Effector memory CD4-positive, alpha-beta T cell (primary cell): ENCODE measurements around the gene DOK5.

Experiments used
- DNase-seq, 3 donors: peaks; one replicate each; pipeline ENCODE4 v3.0.0-alpha.2; 2020
- H3K27ac ChIP-seq: 2 replicates; pipeline ENCODE4 v1.7.0; 2013; ENCODE audit warnings: mild to moderate bottlenecking, low read length, moderate library complexity; ENCODE audit not compliant: insufficient read depth, poor library complexity, severe bottlenecking
- H3K27me3 ChIP-seq: replicated peaks from 2 replicates; pipeline ENCODE4 v1.7.0; 2013; ENCODE audit warnings: mild to moderate bottlenecking, low read length; ENCODE audit not compliant: insufficient read depth, control insufficient read depth, poor library complexity, severe bottlenecking
- H3K36me3 ChIP-seq: 2 replicates; pipeline ENCODE4 v1.7.0; 2013; ENCODE audit warnings: mild to moderate bottlenecking, low read length, moderate library complexity; ENCODE audit not compliant: control insufficient read depth, insufficient read depth
- H3K4me1 ChIP-seq: 2 replicates; pipeline ENCODE4 v1.7.0; 2013; ENCODE audit warnings: low read length, mild to moderate bottlenecking; ENCODE audit not compliant: control insufficient read depth, insufficient read depth, poor library complexity, severe bottlenecking
- H3K4me3 ChIP-seq: 2 replicates; pipeline ENCODE4 v1.7.0; 2013; ENCODE audit warnings: low read length, low read depth, mild to moderate bottlenecking; ENCODE audit not compliant: insufficient read depth, poor library complexity, severe bottlenecking
- H3K9me3 ChIP-seq: 2 replicates; pipeline ENCODE4 v1.7.0; 2013; ENCODE audit warnings: mild to moderate bottlenecking, low read length, moderate library complexity; ENCODE audit not compliant: control insufficient read depth

Gene DOK5

DNA sequence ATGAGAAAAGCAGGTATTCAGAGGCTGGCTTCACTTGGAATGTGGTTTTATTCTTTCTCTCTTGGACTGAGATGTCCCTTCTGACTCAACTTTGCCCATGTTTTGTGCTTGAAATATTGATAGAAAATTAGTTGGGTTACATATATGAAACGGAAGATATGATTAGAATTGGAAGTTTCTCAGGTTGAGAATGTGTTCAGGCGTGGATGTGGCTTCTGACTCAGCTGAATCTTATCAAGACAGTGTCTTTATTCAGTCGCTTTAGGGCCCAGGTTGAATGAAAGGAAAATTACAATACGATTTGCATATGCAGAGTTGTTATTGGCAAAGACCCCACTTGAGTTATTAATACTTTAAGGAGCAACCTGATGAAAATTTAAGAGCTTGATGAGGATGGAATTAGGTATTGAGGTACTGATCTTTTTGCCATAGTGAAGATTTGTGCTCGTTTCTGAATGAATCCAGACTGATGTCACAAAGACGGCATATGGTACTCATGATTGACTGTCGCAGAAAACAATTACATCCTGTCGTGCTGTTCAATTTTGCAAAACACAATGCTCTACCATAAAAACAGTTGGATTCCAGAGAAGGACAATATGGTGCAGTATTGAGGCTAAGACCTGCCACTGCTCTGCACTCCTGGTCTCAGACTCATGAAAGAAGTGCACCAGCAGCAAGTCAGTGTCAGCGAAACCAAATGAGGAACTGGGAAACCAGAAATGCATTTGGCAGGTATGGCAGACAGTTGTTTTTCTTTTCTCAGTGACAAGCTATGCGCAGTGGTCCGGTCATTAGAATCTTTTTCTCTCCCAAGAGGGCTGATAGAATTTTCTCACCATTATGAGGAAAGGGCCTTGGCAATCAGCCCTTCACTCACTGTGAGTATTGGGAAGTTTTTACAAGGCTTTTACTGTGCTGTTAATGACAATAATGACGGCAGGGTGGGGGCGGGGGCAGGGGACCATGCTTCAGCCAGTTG, 158.3 kb downstream of the DOK5 start:
- H3K27ac ChIP-seq: no peak overlapping the region
- H3K4me3 ChIP-seq: no peak overlapping the region
- no peak for DNase-seq
- H3K9me3 ChIP-seq: no peaks in the 10 kb centered on the region
- H3K4me1 ChIP-seq: no peaks in the 10 kb centered on the region
- H3K27me3 ChIP-seq: no peaks in the 10 kb centered on the region
- H3K36me3 ChIP-seq: no peaks in the 10 kb centered on the region

DNA sequence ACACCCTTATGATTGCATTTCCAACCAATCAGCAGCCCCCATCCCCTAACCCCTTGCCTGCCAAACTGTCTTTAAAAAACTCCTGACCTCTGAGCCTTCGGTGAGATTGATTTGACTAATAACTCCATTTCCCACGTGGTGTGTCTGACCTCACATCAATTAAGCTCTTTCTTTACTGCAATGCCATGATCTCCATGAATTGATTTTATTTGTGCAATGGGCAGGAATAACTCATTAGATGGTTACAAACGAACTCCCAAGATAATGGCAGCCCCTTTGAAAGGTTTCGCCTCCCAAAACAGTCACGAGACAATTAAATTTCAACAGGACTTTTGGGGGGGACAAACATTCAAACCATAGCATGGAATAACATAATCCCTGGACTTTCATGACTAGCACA, 161.2 kb downstream of the DOK5 start:
- Histone ChIP-seq H3K9me3 (no peaks in the 10 kb centered on the region), H3K27ac (no peak overlapping the region), H3K27me3 (no peaks in the 10 kb centered on the region), H3K4me3 (no peak overlapping the region), H3K4me1 (no peaks in the 10 kb centered on the region), H3K36me3 (no peaks in the 10 kb centered on the region)
- no peak for DNase-seq

DNA sequence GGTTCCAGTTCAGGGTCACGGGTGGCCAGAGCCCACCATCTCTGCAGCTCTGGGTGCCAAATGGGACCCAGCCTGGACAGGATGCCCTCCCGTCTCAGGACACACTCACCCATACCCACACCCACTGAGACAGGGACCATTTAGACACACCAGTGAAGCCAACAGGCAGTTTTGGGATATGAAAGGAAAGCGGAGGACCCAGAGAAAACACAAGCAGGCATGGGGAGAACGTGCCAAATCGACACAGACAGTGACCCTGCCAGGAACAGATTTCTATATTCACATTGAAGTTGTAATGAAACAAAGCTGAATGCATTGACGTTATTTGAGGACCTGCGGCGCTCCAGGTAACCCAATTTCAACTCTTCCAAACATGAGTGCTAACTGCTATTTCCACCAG, 164.5 kb downstream of the DOK5 start:
- Histone ChIP-seq H3K4me3 (no peak overlapping the region), H3K36me3 (no peaks in the 10 kb centered on the region), H3K4me1 (no peaks in the 10 kb centered on the region), H3K9me3 (no peaks in the 10 kb centered on the region), H3K27ac (no peak overlapping the region), H3K27me3 (no peaks in the 10 kb centered on the region)
- DNase-seq: no peak

DNA sequence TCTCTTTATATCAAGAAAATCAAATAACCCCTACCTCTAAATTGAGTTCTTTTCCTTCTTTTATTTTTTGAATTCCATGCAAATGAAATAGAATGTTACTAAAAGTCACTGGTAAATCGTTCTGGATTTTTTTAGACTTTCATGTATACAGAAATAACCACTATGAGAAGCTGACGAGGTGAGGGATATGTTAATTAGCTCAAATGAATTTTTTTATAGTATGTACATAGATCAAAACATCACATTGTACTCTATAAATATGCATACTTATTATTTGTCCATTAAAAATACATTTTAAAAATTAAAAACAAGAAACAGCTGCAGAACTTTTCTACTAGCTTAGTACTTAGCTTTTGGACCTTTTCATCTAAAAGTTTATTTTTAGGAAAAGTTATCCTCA, 165.4 kb downstream of the DOK5 start:
- no peaks in the 10 kb centered on the region for H3K27me3 ChIP-seq
- H3K9me3 ChIP-seq: no peaks in the 10 kb centered on the region
- DNase-seq: no peak
- H3K4me1 ChIP-seq: no peaks in the 10 kb centered on the region
- H3K4me3 ChIP-seq: no peak overlapping the region
- no peak overlapping the region for H3K27ac ChIP-seq
- H3K36me3 ChIP-seq: no peaks in the 10 kb centered on the region

DNA sequence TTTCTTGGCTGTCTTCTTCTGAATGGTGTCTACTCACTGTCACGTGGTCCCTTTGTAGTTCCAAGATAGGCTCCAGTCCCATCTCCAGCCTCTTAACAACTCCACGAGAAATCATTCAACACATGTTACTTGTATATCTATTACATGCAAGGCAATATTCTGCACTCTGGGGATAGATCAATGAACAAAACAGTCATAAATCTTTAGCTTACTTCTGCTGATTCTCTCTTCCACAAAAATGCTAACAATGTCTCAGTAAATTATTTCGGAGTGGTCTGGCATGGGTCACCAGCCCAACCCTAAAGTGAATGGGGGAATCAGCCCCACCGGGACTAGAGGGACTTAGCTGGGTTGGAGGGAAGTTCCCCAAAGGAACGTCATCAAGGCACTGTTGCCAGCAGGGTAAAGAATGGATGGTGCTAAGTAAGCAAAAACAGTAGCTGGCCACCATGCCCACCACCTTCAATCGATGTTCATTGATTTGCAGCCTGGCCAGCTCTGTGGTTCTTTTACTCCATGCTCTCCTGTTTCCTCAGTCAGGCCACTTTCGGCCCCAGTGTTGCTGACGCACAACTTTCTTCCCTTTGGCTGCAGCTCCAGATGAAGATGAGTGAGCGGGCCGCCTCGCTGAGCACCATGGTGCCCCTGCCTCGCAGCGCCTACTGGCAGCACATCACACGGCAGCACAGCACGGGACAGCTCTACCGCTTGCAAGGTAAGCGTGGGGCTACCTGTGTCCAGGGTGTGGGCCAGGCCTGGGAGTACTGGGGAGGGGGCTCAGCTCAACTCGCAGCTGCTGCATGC, 167.7 kb downstream of the DOK5 start:
- Histone ChIP-seq H3K36me3 (no peaks in the 10 kb centered on the region), H3K27ac (no peak overlapping the region), H3K4me1 (no peaks in the 10 kb centered on the region), H3K4me3 (no peak overlapping the region), H3K27me3 (no peaks in the 10 kb centered on the region), H3K9me3 (no peaks in the 10 kb centered on the region)
- no peak for DNase-seq

DNA sequence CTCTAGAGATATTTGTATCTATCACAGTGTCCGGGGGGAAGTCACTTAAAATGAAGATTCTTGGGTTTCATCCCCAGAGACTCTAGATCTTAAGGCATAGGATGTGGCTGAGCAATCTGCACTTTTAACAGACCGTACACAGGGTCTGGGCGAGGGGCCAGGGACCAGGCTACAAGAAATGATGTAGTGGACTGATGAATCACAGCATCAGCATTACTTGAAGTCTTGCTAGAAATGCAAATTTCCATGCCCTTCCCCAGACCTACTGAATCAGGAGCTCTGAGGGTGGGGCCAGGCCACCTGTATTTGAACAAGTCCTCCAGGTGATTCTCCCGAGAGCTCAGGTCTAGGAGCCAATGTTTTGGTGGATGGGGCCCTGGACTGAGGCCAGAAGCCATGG, 168.4 kb downstream of the DOK5 start:
- Histone ChIP-seq H3K4me1 (no peaks in the 10 kb centered on the region), H3K4me3 (no peak overlapping the region), H3K27ac (no peak overlapping the region), H3K9me3 (no peaks in the 10 kb centered on the region), H3K27me3 (no peaks in the 10 kb centered on the region), H3K36me3 (no peaks in the 10 kb centered on the region)
- no peak for DNase-seq

DNA sequence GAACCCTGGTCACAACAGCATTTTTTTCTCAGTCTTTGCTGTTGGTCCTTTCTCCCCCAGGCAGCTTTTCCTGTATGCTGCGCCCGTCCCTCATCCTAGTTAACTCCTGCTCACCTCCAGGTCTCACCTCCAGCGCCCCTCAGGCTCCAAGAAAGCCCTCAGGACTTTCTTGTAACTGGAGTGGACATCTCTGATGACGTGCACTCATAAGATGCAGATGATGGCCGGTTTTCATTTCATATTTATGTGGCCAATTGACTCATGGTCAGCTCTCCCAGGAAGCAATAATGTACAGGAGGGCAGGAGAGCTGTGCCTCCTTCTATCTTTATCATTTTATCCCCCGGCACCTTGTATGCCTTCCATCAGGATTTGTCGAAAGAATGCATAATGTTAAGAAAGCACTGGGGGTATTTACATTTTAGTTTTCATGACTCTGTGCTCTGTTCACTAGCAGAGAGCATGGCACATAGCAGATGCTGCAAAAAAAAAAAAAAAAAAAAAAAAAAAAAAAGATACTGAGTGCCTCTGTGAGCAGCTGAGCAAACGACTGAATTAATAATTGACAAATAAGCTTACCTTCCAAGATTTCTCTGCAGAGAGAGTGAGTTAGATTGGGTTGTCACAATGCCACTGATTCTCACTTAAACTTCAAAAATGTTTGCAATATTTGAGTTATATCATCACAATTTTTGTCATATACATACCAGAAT, 170.2 kb downstream of the DOK5 start:
- DNase-seq: no peak
- Histone ChIP-seq H3K4me3 (no peak overlapping the region), H3K4me1 (no peaks in the 10 kb centered on the region), H3K27ac (no peak overlapping the region), H3K9me3 (no peaks in the 10 kb centered on the region), H3K27me3 (no peaks in the 10 kb centered on the region), H3K36me3 (no peaks in the 10 kb centered on the region)

DNA sequence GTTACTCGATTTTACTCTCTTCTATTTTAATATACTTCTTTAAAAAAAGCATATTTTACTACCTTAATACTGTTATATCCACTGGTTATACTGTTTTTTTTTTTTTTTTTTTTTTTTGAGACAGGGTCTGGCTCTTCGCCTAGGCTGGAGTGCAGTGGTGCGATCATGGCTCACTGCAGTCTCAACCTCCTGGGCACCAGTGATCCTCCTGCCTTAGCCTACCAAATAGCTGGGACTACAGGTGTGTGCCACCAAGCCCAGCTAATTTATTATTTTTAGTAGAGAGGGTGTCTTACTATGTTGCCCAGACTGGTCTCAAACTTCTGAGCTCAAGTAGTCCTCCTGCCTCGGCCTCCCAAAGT, 170.7 kb downstream of the DOK5 start:
- Histone ChIP-seq H3K36me3 (no peaks in the 10 kb centered on the region), H3K4me1 (no peaks in the 10 kb centered on the region), H3K27me3 (no peaks in the 10 kb centered on the region), H3K9me3 (no peaks in the 10 kb centered on the region), H3K4me3 (no peak overlapping the region), H3K27ac (no peak overlapping the region)
- no peak for DNase-seq

DNA sequence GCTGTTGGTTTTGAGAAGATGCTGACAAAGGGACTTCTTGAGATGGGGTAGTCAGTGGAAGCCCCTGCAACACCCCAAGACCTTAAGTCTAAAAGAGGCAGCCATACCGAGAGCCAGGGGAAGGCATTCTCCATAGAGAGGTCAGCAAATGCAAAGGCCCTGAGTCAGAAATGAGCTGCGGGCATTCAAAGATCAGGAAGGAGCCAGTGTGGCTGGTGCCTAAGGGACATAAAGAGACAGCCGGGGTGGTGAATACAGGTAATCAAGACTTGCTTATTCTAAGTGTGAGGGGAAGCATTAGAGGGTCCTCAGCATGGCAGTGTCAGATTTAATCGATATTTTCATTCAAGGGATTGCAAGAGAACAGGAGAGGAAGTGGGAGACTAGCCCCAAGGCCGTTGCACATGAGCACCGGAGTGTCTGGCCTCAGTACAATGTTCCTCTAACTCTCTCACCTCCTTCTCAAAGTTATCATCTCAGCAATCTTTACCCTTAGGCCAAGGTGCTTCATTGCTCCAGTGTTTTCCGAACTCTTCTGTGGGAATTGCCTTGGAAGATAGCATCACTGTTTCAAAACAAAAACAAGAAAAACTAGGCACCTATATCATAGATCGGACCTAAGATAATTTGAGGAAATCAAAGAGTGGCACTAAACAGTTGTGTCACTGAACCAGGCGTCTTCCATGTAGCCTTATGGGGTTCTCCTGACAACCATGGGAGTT, 173.2 kb downstream of the DOK5 start:
- Histone ChIP-seq H3K4me1 (no peaks in the 10 kb centered on the region), H3K27ac (no peak overlapping the region), H3K36me3 (no peaks in the 10 kb centered on the region), H3K9me3 (no peaks in the 10 kb centered on the region), H3K27me3 (no peaks in the 10 kb centered on the region), H3K4me3 (no peak overlapping the region)
- DNase-seq: no peak
